ENCODE measurements around the gene DIPK2A.

DNA sequence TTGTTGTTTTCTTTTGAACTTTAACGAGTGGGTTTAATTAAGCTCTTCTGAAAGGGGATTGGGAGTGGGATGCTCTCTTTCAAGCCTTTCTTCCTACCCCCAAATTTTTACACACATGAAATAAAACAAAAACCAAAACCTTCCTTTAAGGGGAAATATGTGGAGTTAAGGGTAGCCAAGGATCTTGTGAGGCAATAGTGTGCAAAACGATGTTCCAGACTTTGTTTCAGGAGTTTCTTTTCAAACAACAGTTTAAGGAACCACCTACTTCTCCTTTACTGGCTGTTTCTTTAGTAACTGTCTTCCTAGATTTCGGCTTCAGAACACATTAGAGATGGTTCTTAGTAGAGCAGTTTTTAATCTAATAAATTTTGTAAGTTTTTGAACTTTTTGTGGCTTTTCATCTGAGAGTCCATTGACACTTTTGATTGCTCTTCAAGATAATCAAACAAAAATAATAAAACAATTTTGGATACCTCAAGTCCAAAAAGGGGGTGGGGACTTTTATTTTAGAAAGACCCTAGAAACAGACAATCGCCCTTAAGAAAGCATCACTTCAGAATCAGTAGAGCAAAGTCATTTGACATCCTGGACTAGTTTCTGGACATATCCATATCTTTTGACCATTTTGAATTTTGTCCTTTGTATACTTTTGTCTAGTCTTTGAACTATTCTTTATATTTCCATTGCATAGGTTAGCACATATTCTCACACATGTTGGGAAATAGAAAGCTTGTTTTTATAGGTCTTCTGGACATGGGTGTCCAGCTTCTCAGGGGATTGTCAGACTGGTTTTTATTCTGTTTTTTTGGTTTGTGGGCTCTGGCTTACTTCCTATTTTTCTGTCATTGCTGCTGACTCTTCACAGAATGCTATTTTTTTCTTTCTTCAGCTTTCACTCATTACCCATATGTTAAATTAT lies 6.0 kb downstream of the DIPK2A start:
- TF ChIP-seq POLR2AphosphoS5 (IDR thresholded peaks at IDR 0.05; ENCODE audit: low read depth, low read length) (no peak), POLR2A (IDR thresholded peaks at IDR 0.05; ENCODE audit: low read depth, low read length) (no peak)

All from GM12892 (cell line).